Breast epithelium (tissue), 4 donors: Measurements from ENCODE around the gene NRXN3. TPM values are rescaled to one million over a fixed set of nuclear protein-coding genes. Genes with fewer than 3 reads are reported as not detected.

Experiments
- DNase-seq, 2 donors: peaks; one replicate each; pipeline ENCODE4 v3.0.0-alpha.2; 2019; ENCODE audit warnings: low spot score in 2 of 2
- H3K27ac ChIP-seq, 2 donors: fragments of 200-600 bp; sonication (generic) in 1 of 2; one replicate each; pipeline ENCODE4 v1.5.1; 2016 to 2019; ENCODE audit warnings: mild to moderate bottlenecking in 1 of 2
- H3K27me3 ChIP-seq, 2 donors: fragments of 200-600 bp; sonication (generic) in 1 of 2; one replicate each; pipeline versions ENCODE4 v1.5.1 to v1.6.0; 2017 to 2019; ENCODE audit warnings: control low read depth in 1 of 2, mild to moderate bottlenecking in 1 of 2
- H3K36me3 ChIP-seq: fragments of 200-600 bp; one replicate; pipeline ENCODE4 v1.5.1; 2019
- H3K4me1 ChIP-seq, 2 donors: fragments of 200-600 bp; sonication (generic); one replicate each; pipeline ENCODE4 v1.5.1; 2016 to 2019; ENCODE audit warnings: control low read depth in 1 of 2
- H3K4me3 ChIP-seq, 3 donors: fragments of 200-600 bp; sonication (generic); 1 replicate in 2 of 3; 2 replicates in 1 of 3; pipeline ENCODE4 v1.5.1; 2016 to 2019; ENCODE audit warnings: mild to moderate bottlenecking in 3 of 3, moderate library complexity in 2 of 3
- H3K9me3 ChIP-seq, 2 donors: fragments of 200-600 bp; sonication (generic) in 1 of 2; one replicate each; pipeline ENCODE4 v1.5.1; 2016 to 2019; ENCODE audit warnings: control low read depth in 1 of 2
- CTCF ChIP-seq, 3 donors: fragments of 450-650 bp; IDR thresholded peaks; one replicate each; pipeline ENCODE4 v1.5.1; 2016 to 2017; ENCODE audit warnings: antibody characterized with exemption in 3 of 3, mild to moderate bottlenecking in 3 of 3, moderate library complexity in 3 of 3
- POLR2A ChIP-seq: fragments of 450-650 bp; IDR thresholded peaks from one replicate; pipeline ENCODE4 v1.6.1; 2016; ENCODE audit warnings: antibody characterized with exemption, mild to moderate bottlenecking, moderate library complexity
- POLR2AphosphoS5 ChIP-seq, 3 donors: sonication (generic); formaldehyde crosslinking; IDR thresholded peaks; one replicate each; pipeline ENCODE4 v1.6.1; 2017; ENCODE audit warnings: antibody characterized with exemption in 3 of 3
- intact Hi-C: fragments of 100-400 bp; cut with DNase I; formaldehyde crosslinking; loops from one replicate; pipeline ENCODE4 v1.15.1; 2023; ENCODE audit warnings: low total_unique reads
- total RNA-seq, 3 donors: library from RNA; depleted of rRNA; stranded (reverse); fragments of >200 nt; gene quantifications; one replicate each; pipeline ENCODE4 v1.1.0, GENCODE V29; 2016

The NRXN3 gene
- total RNA-seq, 3 donors from 2014 or later: 2.9 to 3.6 (median 3.5) TPM

- Histone ChIP-seq H3K27ac (no peak overlapping the region), H3K9me3 (no peaks in the 10 kb centered on the region), H3K4me3 (no peak overlapping the region), H3K36me3 (no peaks in the 10 kb centered on the region), H3K27me3 (no peaks in the 10 kb centered on the region), H3K4me1 (no peaks in the 10 kb centered on the region)
- no peak for DNase-seq
- TF ChIP-seq CTCF (IDR thresholded peaks at IDR 0.05): no peak
- no peak for TF ChIP-seq POLR2AphosphoS5 (IDR thresholded peaks at IDR 0.05)
- TF ChIP-seq POLR2A: no peak
- intact Hi-C loops: no loop called here
These were observed 923.4 kb downstream of the NRXN3 start for GRCh38 chr14:79093531-79093930.

- intact Hi-C loops: no loop called here
- no peak for TF ChIP-seq CTCF (IDR thresholded peaks at IDR 0.05)
- TF ChIP-seq POLR2A: no peak
- TF ChIP-seq POLR2AphosphoS5 (IDR thresholded peaks at IDR 0.05): no peak
- no peaks in the 10 kb centered on the region for H3K4me1 ChIP-seq
- no peaks in the 10 kb centered on the region for H3K27me3 ChIP-seq
- DNase-seq: no peak
- no peak overlapping the region for H3K4me3 ChIP-seq
- H3K27ac ChIP-seq: no peak overlapping the region
- H3K9me3 ChIP-seq: no peaks in the 10 kb centered on the region
- no peaks in the 10 kb centered on the region for H3K36me3 ChIP-seq
These were observed 924.8 kb downstream of the NRXN3 start for GRCh38 chr14:79094951-79095350.

- no peak for DNase-seq
- Histone ChIP-seq H3K27ac (no peak overlapping the region), H3K36me3 (no peaks in the 10 kb centered on the region), H3K4me3 (no peak overlapping the region), H3K4me1 (no peaks in the 10 kb centered on the region), H3K27me3 (no peaks in the 10 kb centered on the region), H3K9me3 (no peaks in the 10 kb centered on the region)
- intact Hi-C loops: no loop called here
- TF ChIP-seq CTCF (IDR thresholded peaks at IDR 0.05) (no peak), POLR2AphosphoS5 (IDR thresholded peaks at IDR 0.05) (no peak), POLR2A (no peak)
These were observed 926.6 kb downstream of the NRXN3 start for GRCh38 chr14:79096811-79097210.

- TF ChIP-seq POLR2A: no peak
- TF ChIP-seq CTCF (IDR thresholded peaks at IDR 0.05): no peak
- TF ChIP-seq POLR2AphosphoS5 (IDR thresholded peaks at IDR 0.05): no peak
- Histone ChIP-seq H3K27me3 (no peaks in the 10 kb centered on the region), H3K36me3 (no peaks in the 10 kb centered on the region), H3K9me3 (no peaks in the 10 kb centered on the region), H3K4me3 (no peak overlapping the region), H3K27ac (no peak overlapping the region), H3K4me1 (no peaks in the 10 kb centered on the region)
- intact Hi-C loops: no loop called here
- DNase-seq: no peak
These were observed 928.2 kb downstream of the NRXN3 start for GRCh38 chr14:79098324-79098723.

GRCh38 chr14:79100578-79100977 is 930.4 kb downstream of the NRXN3 start:
- intact Hi-C loops: no loop called here
- no peaks in the 10 kb centered on the region for H3K4me1 ChIP-seq
- H3K9me3 ChIP-seq: no peaks in the 10 kb centered on the region
- TF ChIP-seq CTCF (IDR thresholded peaks at IDR 0.05) (no peak), POLR2A (no peak), POLR2AphosphoS5 (IDR thresholded peaks at IDR 0.05) (no peak)
- H3K4me3 ChIP-seq: no peak overlapping the region
- H3K27ac ChIP-seq: no peak overlapping the region
- no peak for DNase-seq
- no peaks in the 10 kb centered on the region for H3K27me3 ChIP-seq
- H3K36me3 ChIP-seq: no peaks in the 10 kb centered on the region
